Measurements from ENCODE around the gene MGAT5B. TPM values are rescaled to one million over a fixed set of nuclear protein-coding genes. Genes with fewer than 3 reads are reported as not detected.

MGAT5B gene
- total and polyA plus RNA-seq, 2 of the 13 experiments (the other 11 are each of a cell fraction or from before 2014, with no cell fraction given), result 0.07 to 0.13 TPM

- TF ChIP-seq MAFK (conservative IDR thresholded peaks at IDR 0.05 in 1 of 2, IDR thresholded peaks at IDR 0.05 in 1 of 2; ENCODE audit: low read length in 2 of 2) (no peak), ZNF432 (CRISPR knock-in tag; IDR thresholded peaks at IDR 0.05; ENCODE audit: borderline replicate concordance) (no peak), LBX2 (CRISPR knock-in tag; IDR thresholded peaks at IDR 0.05; ENCODE audit: borderline replicate concordance) (no peak), ZNF280D (CRISPR knock-in tag; IDR thresholded peaks at IDR 0.05) (no peak), ZBTB20 (CRISPR knock-in tag; IDR thresholded peaks at IDR 0.05; ENCODE audit: borderline replicate concordance, low read depth) (no peak), KLF9 (CRISPR knock-in tag; IDR thresholded peaks at IDR 0.05; ENCODE audit: low read depth) (no peak), ELF1 (CRISPR knock-in tag; IDR thresholded peaks at IDR 0.05) (no peak), ZNF7 (CRISPR knock-in tag; IDR thresholded peaks at IDR 0.05) (no peak), HOXA5 (CRISPR knock-in tag; IDR thresholded peaks at IDR 0.05) (no peak), GLMP (CRISPR knock-in tag; IDR thresholded peaks at IDR 0.05; ENCODE audit: borderline replicate concordance) (no peak), ATF2 (CRISPR knock-in tag; IDR thresholded peaks at IDR 0.05) (no peak), ZNF616 (CRISPR knock-in tag; IDR thresholded peaks at IDR 0.05; ENCODE audit: low read depth) (no peak), DNMT3B (CRISPR knock-in tag; conservative IDR thresholded peaks at IDR 0.05) (no peak), SNAI1 (CRISPR knock-in tag; IDR thresholded peaks at IDR 0.05; ENCODE audit: borderline replicate concordance) (no peak), PHF21A (CRISPR knock-in tag; IDR thresholded peaks at IDR 0.05) (no peak), ZFP41 (CRISPR knock-in tag; IDR thresholded peaks at IDR 0.05; ENCODE audit: borderline replicate concordance) (no peak), ERF (CRISPR knock-in tag; IDR thresholded peaks at IDR 0.05) (0 out of 2 replicates have a peak, but pooled peaks have one; percentile 39), TRIM22 (IDR thresholded peaks at IDR 0.05) (no peak), ZBTB7B (CRISPR knock-in tag; IDR thresholded peaks at IDR 0.05) (peak; percentile 64; the same call in 1 of the 2 replicates), ZMAT3 (CRISPR knock-in tag; conservative IDR thresholded peaks at IDR 0.05) (no peak), RFX1 (IDR thresholded peaks at IDR 0.05) (no peak), JUN (CRISPR knock-in tag; IDR thresholded peaks at IDR 0.05) (no peak), ZSCAN30 (CRISPR knock-in tag; IDR thresholded peaks at IDR 0.05) (no peak)
Measured at GRCh38 chr17:76998839-76999238, 130.6 kb downstream of the MGAT5B start (continued).

Data from HepG2 (cell line).